Measurements from ENCODE around the gene ZFHX3. TPM values are rescaled to one million over a fixed set of nuclear protein-coding genes. Genes with fewer than 3 reads are reported as not detected.

The ZFHX3 gene
- polyA plus RNA-seq, 1 donor from 2014 or later: 26.4 TPM

DNA sequence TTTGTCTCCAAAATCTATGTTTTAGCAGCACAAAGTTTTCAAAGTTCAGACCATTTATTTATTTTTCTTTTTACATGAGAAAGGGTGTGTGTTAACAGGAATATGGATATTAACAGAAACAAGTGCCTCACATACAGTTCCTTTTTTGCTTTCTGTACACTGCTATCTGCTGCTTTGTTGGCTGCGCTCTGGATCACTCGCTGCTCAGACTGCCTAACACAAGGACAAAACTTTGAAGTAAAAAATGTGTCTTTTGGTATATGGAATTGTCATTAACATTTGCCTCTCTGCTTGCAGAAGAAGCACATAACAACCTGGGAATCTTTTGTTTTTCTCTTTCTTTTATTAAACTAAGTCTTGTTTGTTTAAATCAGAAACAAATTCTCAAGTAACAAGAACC is 262.8 kb downstream of the ZFHX3 start:
- Histone ChIP-seq H3K79me2 (replicated peaks; ENCODE audit: insufficient read depth, low read length) (peaks cover 82% of the 10 kb centered on the region), H2AFZ (ENCODE audit: low read depth, low read length) (no peak overlapping the region), H4K20me1 (ENCODE audit: insufficient read depth) (no peaks in the 10 kb centered on the region), H3K4me2 (ENCODE audit: low read length) (peak overlapping the region; percentile 9), H3K4me3 (ENCODE audit: low read length) (peak overlapping the region; percentile 59), H3F3A (ENCODE audit: insufficient read depth, low read length, poor library complexity, severe bottlenecking) (peaks cover 10% of the 10 kb centered on the region), H3K27ac (ENCODE audit: low read length) (peak overlapping the region; percentile 93), H3K27me3 (ENCODE audit: insufficient read depth, low read depth, low read length) (no peaks in the 10 kb centered on the region), H3K9me2 (ENCODE audit: insufficient read depth, low read length) (no peaks in the 10 kb centered on the region), H3K36me3 (ENCODE audit: insufficient read depth, low read length) (peaks cover 19% of the 10 kb centered on the region), H3K9ac (ENCODE audit: low read length) (peak overlapping the region; percentile 74), H3K9me3 (ENCODE audit: low read length) (no peaks in the 10 kb centered on the region)
- no peak for TF ChIP-seq RAD21 (conservative IDR thresholded peaks at IDR 0.05)
- no peak for TF ChIP-seq EZH2 (IDR thresholded peaks at IDR 0.05; ENCODE audit: borderline replicate concordance, insufficient read depth, low read length, poor library complexity, severe bottlenecking)
- TF ChIP-seq SMC3 (conservative IDR thresholded peaks at IDR 0.05; ENCODE audit: poor library complexity): peak; percentile 5

DNA sequence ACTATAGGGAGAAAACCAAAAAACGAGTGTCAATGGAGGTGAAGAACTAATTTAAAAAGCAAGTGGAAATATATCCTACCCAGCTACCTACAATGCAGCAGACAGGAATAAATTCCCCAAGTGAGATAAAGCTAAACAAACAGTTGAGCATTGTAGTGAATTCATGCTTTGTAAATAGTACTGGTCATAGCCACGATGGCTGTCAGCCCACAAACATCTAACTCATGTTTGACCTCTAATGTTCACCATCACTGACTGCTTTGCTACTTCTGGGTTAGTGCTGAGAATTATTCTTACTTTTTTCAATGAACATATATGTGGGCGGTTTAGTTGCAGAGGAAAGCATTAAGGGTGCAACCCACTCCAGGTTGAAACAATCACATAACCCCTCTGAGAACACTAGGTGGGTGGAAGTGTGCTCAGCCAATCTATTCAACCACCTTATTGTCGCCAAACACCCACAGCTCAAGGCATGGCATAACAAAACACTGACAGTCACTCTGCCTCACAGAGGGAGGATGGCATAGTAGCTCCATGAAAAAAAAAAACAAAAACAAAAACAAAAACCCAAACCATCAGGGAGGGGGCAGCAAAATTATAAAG is 264.1 kb downstream of the ZFHX3 start:
- H3K9me2 ChIP-seq (ENCODE audit: insufficient read depth, low read length): no peaks in the 10 kb centered on the region
- H2AFZ ChIP-seq (ENCODE audit: low read depth, low read length): no peak overlapping the region
- no peak overlapping the region for H3K4me3 ChIP-seq (ENCODE audit: low read length)
- no peaks in the 10 kb centered on the region for H3K27me3 ChIP-seq (ENCODE audit: insufficient read depth, low read depth, low read length)
- peaks cover 10% of the 10 kb centered on the region for H3F3A ChIP-seq (ENCODE audit: insufficient read depth, low read length, poor library complexity, severe bottlenecking)
- H4K20me1 ChIP-seq (ENCODE audit: insufficient read depth): no peaks in the 10 kb centered on the region
- H3K27ac ChIP-seq (ENCODE audit: low read length): peak overlapping the region; percentile 93
- H3K9me3 ChIP-seq (ENCODE audit: low read length): no peaks in the 10 kb centered on the region
- peaks cover 10% of the 10 kb centered on the region for H3K36me3 ChIP-seq (ENCODE audit: insufficient read depth, low read length)
- H3K79me2 ChIP-seq (replicated peaks; ENCODE audit: insufficient read depth, low read length): peaks cover 68% of the 10 kb centered on the region
- no peak overlapping the region for H3K9ac ChIP-seq (ENCODE audit: low read length)
- peak overlapping the region; percentile 13 for H3K4me2 ChIP-seq (ENCODE audit: low read length)
- TF ChIP-seq EP300 (conservative IDR thresholded peaks at IDR 0.05; ENCODE audit: poor library complexity, severe bottlenecking) (no peak), EZH2 (IDR thresholded peaks at IDR 0.05; ENCODE audit: borderline replicate concordance, insufficient read depth, low read length, poor library complexity, severe bottlenecking) (no peak), RAD21 (conservative IDR thresholded peaks at IDR 0.05) (no peak), POLR2AphosphoS5 (IDR thresholded peaks at IDR 0.05) (peak; percentile 31), SMC3 (conservative IDR thresholded peaks at IDR 0.05; ENCODE audit: poor library complexity) (no peak)
- TF ChIP-seq, protein P1, sequence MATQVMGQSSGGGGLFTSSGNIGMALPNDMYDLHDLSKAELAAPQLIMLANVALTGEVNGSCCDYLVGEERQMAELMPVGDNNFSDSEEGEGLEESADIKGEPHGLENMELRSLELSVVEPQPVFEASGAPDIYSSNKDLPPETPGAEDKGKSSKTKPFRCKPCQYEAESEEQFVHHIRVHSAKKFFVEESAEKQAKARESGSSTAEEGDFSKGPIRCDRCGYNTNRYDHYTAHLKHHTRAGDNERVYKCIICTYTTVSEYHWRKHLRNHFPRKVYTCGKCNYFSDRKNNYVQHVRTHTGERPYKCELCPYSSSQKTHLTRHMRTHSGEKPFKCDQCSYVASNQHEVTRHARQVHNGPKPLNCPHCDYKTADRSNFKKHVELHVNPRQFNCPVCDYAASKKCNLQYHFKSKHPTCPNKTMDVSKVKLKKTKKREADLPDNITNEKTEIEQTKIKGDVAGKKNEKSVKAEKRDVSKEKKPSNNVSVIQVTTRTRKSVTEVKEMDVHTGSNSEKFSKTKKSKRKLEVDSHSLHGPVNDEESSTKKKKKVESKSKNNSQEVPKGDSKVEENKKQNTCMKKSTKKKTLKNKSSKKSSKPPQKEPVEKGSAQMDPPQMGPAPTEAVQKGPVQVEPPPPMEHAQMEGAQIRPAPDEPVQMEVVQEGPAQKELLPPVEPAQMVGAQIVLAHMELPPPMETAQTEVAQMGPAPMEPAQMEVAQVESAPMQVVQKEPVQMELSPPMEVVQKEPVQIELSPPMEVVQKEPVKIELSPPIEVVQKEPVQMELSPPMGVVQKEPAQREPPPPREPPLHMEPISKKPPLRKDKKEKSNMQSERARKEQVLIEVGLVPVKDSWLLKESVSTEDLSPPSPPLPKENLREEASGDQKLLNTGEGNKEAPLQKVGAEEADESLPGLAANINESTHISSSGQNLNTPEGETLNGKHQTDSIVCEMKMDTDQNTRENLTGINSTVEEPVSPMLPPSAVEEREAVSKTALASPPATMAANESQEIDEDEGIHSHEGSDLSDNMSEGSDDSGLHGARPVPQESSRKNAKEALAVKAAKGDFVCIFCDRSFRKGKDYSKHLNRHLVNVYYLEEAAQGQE (IDR thresholded peaks at IDR 0.05; ENCODE audit: borderline replicate concordance): no peak

DNA sequence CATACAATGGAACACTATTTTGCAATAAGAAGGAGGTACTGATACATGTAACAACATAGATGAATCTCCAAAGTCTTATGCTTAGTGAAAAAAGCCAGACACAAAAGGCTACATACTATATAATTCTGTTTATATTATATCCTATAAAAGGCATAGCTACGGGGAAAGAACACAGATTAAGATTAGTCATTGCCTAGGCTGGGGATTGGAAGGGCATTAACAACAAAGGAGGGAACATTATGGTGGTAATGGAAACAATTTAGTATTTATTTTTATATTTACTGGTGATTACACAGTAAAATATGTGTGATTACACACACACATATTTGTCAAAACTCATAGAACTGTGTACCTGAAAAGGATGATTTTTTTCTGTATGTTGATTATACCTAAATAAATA is 278.1 kb downstream of the ZFHX3 start:
- H3K79me2 ChIP-seq (replicated peaks; ENCODE audit: insufficient read depth, low read length): no peaks in the 10 kb centered on the region
- H3K27ac ChIP-seq (ENCODE audit: low read length): no peak overlapping the region
- H3F3A ChIP-seq (ENCODE audit: insufficient read depth, low read length, poor library complexity, severe bottlenecking): no peaks in the 10 kb centered on the region
- no peak for TF ChIP-seq TAF1 (IDR thresholded peaks at IDR 0.05; ENCODE audit: low read depth)
- no peak for TF ChIP-seq EP300 (conservative IDR thresholded peaks at IDR 0.05; ENCODE audit: poor library complexity, severe bottlenecking)
- no peak for TF ChIP-seq SMC3 (conservative IDR thresholded peaks at IDR 0.05; ENCODE audit: poor library complexity)
- TF ChIP-seq RAD21 (conservative IDR thresholded peaks at IDR 0.05): no peak
- TF ChIP-seq MXI1 (conservative IDR thresholded peaks at IDR 0.05; ENCODE audit: poor library complexity, severe bottlenecking): no peak
- TF ChIP-seq EZH2 (IDR thresholded peaks at IDR 0.05; ENCODE audit: borderline replicate concordance, insufficient read depth, low read length, poor library complexity, severe bottlenecking): no peak
- TF ChIP-seq POLR2AphosphoS5 (IDR thresholded peaks at IDR 0.05): no peak
- TF ChIP-seq, protein P2, sequence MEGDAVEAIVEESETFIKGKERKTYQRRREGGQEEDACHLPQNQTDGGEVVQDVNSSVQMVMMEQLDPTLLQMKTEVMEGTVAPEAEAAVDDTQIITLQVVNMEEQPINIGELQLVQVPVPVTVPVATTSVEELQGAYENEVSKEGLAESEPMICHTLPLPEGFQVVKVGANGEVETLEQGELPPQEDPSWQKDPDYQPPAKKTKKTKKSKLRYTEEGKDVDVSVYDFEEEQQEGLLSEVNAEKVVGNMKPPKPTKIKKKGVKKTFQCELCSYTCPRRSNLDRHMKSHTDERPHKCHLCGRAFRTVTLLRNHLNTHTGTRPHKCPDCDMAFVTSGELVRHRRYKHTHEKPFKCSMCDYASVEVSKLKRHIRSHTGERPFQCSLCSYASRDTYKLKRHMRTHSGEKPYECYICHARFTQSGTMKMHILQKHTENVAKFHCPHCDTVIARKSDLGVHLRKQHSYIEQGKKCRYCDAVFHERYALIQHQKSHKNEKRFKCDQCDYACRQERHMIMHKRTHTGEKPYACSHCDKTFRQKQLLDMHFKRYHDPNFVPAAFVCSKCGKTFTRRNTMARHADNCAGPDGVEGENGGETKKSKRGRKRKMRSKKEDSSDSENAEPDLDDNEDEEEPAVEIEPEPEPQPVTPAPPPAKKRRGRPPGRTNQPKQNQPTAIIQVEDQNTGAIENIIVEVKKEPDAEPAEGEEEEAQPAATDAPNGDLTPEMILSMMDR (IDR thresholded peaks at IDR 0.05; ENCODE audit: poor library complexity, severe bottlenecking): no peak
- TF ChIP-seq, protein P1 (IDR thresholded peaks at IDR 0.05; ENCODE audit: borderline replicate concordance): no peak
- no peak overlapping the region for H2AFZ ChIP-seq (ENCODE audit: low read depth, low read length)
- no peaks in the 10 kb centered on the region for H3K36me3 ChIP-seq (ENCODE audit: insufficient read depth, low read length)
- H3K9me3 ChIP-seq (ENCODE audit: low read length): no peaks in the 10 kb centered on the region
- H3K4me3 ChIP-seq (ENCODE audit: low read length): no peak overlapping the region
- H4K20me1 ChIP-seq (ENCODE audit: insufficient read depth): no peaks in the 10 kb centered on the region
- no peak overlapping the region for H3K4me2 ChIP-seq (ENCODE audit: low read length)
- H3K9ac ChIP-seq (ENCODE audit: low read length): no peak overlapping the region
- H3K27me3 ChIP-seq (ENCODE audit: insufficient read depth, low read depth, low read length): no peaks in the 10 kb centered on the region
- H3K9me2 ChIP-seq (ENCODE audit: insufficient read depth, low read length): no peaks in the 10 kb centered on the region

Measured in neural cell (in vitro differentiated cells).